Measurements from ENCODE around the gene ENTPD3.
"Not testable (repeated sequence)": the region's sequence is repeated elsewhere in the genome, so short reads cannot be mapped to it uniquely, and the experiment has no call there.

ENTPD3 gene

DNA sequence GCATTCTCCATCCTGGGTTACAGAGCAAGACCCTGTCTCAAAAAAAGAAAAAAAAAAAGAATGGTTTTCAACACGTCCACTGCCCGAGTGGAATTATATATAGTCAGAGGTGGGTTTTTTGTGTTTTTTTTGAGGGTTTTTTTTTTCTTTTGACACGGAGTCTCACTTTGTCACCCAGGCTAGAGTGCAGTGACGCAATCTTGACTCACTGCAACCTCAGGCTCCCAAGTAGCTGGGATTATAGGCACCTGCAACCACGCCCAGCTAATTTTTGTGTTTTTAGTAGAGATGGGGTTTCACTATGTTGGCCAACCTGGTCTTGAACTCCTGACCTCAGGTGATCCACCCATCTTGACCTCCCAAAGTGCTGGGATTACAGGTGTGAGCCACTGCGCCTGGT is 73.5 kb downstream of the ENTPD3 start:
- not testable (repeated sequence) for DNase-seq (ENCODE audit: low read depth, low spot score)

DNA sequence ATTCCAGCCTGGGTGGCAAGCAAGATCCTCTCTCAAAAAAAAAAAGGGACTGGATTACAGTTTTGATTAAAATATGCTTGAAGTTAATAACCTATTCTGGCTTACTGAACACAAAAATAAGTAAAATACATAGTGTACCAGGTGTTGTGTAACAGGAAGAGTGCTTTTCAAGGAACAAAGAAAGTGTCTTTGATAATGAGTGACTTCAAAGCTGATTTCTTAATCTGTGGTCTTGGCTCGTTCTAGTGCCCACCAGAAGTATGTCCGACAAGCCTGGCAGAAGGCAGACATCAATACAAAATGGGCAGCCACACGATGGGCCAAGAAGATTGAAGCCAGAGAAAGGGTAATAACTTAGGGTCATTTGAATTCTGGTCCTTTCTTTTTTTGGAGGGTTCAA is 74.2 kb downstream of the ENTPD3 start:
- DNase-seq (ENCODE audit: low read depth, low spot score): no peak

DNA sequence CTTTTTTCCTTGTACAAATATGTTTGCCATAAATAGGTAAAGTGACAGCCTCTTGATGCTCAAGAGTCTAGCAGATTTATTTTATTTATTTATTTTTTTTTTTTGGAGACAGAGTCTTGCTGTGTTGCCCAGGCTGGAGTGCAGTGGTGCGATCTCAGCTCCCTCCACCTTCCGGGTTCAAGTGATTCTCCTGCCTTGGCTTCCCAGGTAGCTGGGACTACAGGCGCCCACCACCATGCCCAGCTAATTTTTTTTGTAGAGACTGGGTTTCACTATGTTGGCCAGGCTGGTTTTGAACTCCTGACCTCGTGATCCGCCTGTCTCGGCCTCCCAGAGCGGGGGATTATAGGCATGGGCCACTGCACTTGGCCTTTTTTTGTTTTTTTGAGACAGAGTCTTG is 75.9 kb downstream of the ENTPD3 start:
- DNase-seq (ENCODE audit: low read depth, low spot score): not testable (repeated sequence)

DNA sequence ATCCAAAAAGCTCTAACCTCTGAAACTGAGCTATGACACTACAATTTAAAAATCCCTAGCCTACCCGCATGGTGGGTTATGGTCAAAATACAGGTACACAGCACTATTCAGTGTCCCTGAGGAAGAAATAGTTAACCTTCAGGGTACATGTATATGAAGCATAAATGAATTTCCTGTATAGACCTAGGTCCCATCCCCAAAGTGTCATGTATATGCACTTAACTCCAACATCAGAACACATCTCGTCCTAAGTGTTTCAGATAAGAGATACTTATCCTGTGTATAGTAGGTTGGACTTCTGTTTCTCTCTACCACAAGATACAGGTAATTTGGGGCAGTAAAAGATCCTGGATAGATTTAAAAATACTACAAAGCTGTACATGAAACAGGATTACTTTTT is 76.6 kb downstream of the ENTPD3 start:
- DNase-seq (ENCODE audit: low read depth, low spot score): no peak

DNA sequence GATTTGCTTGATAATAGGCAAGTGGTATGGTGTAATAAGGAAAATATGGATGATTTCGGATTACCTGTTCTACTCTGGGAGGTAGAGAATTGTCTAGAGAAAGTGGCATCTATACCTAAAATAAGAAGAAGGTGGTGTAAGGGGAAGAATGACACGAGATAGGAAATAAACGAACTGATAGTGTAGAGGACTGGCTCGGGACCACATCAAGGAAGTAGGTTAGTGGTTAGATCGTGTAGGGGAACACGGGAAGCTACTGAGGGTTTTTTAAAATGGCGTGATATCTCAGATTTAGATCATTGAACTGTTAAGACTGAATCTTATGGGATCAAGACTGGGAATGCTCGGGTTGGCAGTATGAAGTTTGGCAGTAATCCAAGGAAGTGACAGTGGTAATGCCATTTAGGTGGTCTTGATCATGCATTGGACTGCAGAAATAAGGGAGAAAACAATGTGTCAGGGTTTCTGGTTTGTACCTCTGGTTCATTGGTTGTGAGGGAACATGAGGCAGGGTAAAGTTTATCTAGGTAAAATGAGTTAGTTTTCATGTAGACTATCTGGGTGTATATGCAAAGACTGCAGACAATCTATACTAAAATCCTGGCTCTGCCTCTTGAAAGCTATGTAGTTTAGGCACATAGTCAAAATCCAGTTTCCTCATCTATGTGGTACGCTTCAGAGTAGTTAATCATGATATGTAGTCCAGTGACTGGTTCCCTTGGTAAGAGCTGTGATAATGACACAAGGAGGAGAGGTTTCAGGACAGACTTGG is 77.5 kb downstream of the ENTPD3 start:
- no peak for DNase-seq (ENCODE audit: low read depth, low spot score)

DNA sequence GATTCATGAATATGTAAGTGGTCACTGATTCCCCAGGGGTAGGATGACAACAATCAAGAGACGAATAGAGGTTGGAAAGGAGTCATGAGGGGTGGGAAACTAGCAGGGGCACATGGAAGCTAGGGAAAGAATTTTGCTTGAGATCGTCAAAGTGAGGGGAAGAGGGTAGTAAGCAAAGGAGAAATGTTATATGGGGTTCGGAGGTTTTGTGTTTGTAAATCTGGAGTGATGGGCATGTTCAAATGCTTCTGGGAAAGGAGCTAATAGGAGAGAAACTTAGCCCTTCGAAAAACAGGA is 78.1 kb downstream of the ENTPD3 start:
- no peak for DNase-seq (ENCODE audit: low read depth, low spot score)

DNA sequence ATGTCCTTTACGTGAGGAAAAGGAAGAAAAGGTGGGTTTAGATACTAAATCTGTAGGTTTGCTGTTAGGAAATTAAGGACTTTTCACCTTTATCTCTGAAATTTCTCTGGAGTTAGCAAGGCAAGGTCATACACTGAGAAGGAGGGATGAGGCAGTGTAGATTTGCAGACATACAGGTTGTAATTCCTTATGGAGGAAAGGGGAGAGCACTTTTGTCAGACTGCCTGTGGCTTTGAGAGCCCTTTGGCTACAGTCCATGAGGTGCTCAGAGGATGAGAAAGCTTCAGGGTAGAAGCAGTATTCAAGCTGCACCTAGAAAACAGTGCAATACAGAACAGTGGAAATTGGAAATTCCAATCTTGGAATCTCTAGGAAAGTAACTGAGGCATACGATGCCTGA is 78.5 kb downstream of the ENTPD3 start:
- no peak for DNase-seq (ENCODE audit: low read depth, low spot score)

DNA sequence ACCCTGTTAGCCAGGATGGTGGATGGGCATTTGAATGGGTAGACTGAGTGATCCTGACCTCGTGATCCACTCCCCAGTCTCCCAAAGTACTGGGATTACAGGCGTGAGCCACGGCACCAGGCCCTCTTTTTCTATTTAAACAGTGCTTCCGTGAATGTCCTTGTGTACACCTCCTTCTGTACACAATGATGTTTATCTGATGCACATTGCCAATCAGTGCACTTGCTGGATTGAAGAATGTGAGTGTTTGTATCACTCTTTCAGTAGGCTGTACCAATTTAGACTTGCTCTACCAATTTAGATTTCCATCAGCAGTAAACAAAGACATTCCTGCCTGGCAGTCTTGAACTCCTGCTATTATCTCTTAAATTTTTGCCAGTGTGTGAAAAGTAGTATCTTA is 81.0 kb downstream of the ENTPD3 start:
- no peak for DNase-seq (ENCODE audit: low read depth, low spot score)

DNA sequence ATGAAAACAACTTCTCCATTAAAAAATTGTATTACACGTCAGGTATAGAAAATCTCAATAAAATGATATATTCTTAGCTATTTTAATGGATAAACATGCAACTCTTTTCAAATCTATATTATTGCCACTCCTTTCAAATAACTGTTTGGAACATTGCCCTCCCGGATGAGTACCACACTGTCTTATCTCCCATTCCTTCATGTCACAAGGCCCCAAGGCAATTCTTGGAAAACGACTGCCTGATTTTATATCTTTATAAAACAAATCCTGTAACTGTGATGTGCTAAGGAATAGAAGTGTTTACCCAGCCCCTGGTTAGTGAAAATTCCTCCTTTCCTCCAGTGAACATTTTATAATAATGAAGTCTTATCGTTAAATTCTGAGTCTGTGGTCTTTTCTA is 83.7 kb downstream of the ENTPD3 start:
- no peak for DNase-seq (ENCODE audit: low read depth, low spot score)

DNA sequence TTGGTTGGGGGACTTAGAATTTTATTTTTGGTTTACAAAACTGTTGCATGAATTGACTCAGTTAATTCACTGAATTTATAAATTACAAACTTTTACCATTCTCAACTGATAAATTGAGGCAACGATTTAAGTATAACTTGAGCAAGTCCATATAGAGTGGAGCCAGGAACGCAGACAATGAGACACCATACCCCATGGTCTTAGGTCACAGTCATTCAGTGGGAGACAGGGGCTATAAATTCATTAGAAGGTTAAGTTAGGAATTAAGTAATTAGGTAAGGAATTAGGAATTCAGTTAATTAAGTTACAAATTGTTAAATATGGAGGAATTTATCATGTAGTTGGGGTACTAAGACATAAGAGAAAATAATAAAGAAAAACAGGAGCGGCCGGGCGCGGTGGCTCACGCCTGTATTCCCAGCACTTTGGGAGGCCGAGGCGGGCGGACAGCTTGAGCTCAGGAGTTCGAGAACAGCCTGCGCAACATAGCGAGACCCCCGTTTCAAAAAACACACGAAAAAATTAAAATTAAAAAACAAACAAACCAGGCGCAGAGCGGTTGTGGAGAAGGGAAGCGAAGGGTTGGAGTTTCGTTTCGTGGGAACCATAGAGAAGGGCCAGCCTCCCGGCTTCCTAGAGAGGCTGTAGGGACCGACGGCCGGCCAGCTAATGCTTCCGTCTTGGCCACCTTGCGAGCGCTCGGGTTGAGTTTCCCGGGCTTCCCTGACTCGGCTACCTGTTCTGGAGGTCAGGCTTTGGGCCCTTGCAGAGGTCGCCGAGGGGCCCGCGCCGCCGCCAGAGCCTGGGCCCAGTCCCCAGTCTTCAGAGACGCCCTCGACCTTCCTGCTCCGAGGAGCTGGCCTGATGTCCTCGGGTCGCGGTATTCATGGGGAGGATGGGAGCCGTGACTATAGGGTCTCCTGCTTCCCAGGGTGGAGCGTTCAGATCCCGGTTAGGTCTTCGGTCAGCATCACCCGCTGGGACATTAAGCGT is 89.8 kb downstream of the ENTPD3 start, which contains the start of gene ZNF619:
Gene ZNF619 (plus strand): TSS at position 645 of the 993 bp plus-strand sequence. CDS start 858 bp downstream, outside the sequence.
- peak; percentile 10 for DNase-seq (ENCODE audit: low read depth, low spot score)

DNA sequence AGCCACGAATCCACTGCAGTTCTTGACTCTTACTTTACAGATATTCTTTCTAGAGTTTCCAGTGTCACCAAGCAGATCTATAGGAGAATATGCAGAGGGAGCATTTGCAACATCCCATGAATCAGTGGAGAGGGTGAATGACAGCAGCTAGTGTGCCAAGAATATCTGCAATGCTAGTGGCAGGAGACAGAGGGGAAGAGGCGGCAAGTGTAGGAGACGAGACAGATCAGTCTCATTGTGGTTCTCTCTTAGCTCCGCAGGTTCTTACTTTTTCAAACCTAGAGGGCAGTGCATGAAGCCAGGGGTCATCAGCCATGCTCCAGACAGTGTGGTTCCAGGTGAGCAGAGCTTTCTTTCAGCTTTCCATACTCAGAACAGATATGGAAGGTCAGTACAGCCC is 90.7 kb downstream of the ENTPD3 start:
- no peak for DNase-seq (ENCODE audit: low read depth, low spot score)
